Effector CD4-positive, alpha-beta T cell (primary cell): ENCODE measurements around the gene FDX1.
"Not testable (repeated sequence)": the region's sequence is repeated elsewhere in the genome, so short reads cannot be mapped to it uniquely, and the experiment has no call there.

Experiments
- DNase-seq: peaks from one replicate; pipeline ENCODE4 v3.0.0-alpha.2; 2020
- total RNA-seq: gene quantifications from one replicate; lab custom pipeline; 2026; lab: John Stamatoyannopoulos, UW

FDX1 gene
- total RNA-seq: 19.7 reads per million, percentile 46 among the genes with 10 or more reads in this experiment

- peak; percentile 75 for DNase-seq
These were observed at the start of gene FDX1 for GRCh38 chr11:110429731-110430266. Gene FDX1, plus strand, starts transcription at chr11:110429948. Its CDS starts 173 bp downstream, at chr11:110430121.

GRCh38 chr11:110380836-110381622 lies 48.7 kb upstream of the FDX1 start:
- DNase-seq: no peak

GRCh38 chr11:110388231-110388630 lies 41.5 kb upstream of the FDX1 start:
- not testable (repeated sequence) for DNase-seq

GRCh38 chr11:110389965-110390364 lies 39.8 kb upstream of the FDX1 start:
- no peak for DNase-seq

- DNase-seq: no peak
These were observed 37.7 kb upstream of the FDX1 start for GRCh38 chr11:110392056-110392455.

GRCh38 chr11:110397668-110398286 lies 32.0 kb upstream of the FDX1 start:
- not testable (repeated sequence) for DNase-seq

GRCh38 chr11:110403585-110403984 lies 26.2 kb upstream of the FDX1 start:
- not testable (repeated sequence) for DNase-seq

- DNase-seq: not testable (repeated sequence)
These were observed 24.1 kb upstream of the FDX1 start for GRCh38 chr11:110405636-110406035.

- DNase-seq: no peak
These were observed 22.4 kb upstream of the FDX1 start for GRCh38 chr11:110407315-110407714.

- no peak for DNase-seq
These were observed 20.6 kb upstream of the FDX1 start for GRCh38 chr11:110409174-110409573.

- no peak for DNase-seq
These were observed 19.1 kb upstream of the FDX1 start for GRCh38 chr11:110410651-110411050.

GRCh38 chr11:110415081-110415480 lies 14.7 kb upstream of the FDX1 start:
- no peak for DNase-seq

GRCh38 chr11:110421658-110422057 lies 8.1 kb upstream of the FDX1 start:
- DNase-seq: not testable (repeated sequence)

- no peak for DNase-seq
These were observed 7.3 kb upstream of the FDX1 start for GRCh38 chr11:110422306-110422905.

GRCh38 chr11:110424775-110425444 lies 4.8 kb upstream of the FDX1 start:
- no peak for DNase-seq

GRCh38 chr11:110425751-110426545 lies 3.8 kb upstream of the FDX1 start:
- DNase-seq: no peak

- no peak for DNase-seq
These were observed 1.7 kb upstream of the FDX1 start for GRCh38 chr11:110428040-110428439.

GRCh38 chr11:110428956-110429730 lies 605 bp upstream of the FDX1 start:
- DNase-seq: no peak

GRCh38 chr11:110430267-110431050 lies 711 bp downstream of the FDX1 start:
- peak; percentile 29 for DNase-seq

- DNase-seq: no peak
These were observed 1.4 kb downstream of the FDX1 start for GRCh38 chr11:110431051-110431672.
